ENCODE results near the gene TRPM2.

TRPM2 gene

DNA sequence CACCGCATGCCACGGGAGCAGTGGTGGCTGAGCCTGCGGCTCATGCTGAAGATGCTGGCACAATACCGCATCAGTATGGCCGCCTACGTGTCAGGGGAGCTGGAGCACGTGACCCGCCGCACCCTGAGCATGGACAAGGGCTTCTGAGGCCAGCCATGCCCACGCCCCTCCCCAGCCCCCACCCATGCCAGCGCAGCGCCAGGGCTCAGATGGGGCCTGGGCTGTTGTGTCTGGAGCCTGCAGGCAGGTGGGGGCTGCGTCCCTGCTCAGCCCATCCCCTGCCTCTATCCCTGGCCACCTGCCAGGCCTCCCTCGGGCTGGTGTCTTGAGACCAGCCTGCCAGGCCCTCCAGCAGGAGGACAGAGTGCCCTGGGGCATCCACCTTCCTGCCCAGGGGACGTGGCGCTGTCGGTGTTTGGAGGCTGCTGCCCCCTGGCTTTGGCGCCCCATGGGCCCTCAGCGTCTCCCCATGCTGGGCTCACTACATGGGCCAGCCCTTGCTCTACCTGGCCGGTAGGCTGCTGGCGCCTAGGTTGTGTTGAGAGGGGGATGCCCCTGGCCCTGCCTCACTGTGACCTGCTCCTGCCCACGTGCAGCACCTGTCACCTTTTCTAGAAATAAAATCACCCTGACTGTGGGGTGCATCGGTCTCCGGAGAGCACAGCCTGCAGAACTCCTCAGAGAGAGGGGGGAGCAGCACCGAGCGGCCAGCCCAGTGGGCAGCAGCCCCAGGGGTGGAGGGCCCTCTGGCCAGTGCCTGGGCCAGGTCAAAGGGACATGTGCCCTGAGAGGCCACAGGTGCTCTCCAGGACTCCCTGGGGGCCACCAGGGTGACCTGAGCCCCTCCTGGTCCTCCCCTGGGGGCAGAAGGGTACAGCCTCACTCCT is 26.5 kb upstream of the TRPM2 start:
- no peak for TF ChIP-seq CTCF (conservative IDR thresholded peaks at IDR 0.05; ENCODE audit: low read length)
- no peak overlapping the region for H3K4me3 ChIP-seq (ENCODE audit: low read length)
- no peak for DNase-seq (ENCODE audit: low read depth)

DNA sequence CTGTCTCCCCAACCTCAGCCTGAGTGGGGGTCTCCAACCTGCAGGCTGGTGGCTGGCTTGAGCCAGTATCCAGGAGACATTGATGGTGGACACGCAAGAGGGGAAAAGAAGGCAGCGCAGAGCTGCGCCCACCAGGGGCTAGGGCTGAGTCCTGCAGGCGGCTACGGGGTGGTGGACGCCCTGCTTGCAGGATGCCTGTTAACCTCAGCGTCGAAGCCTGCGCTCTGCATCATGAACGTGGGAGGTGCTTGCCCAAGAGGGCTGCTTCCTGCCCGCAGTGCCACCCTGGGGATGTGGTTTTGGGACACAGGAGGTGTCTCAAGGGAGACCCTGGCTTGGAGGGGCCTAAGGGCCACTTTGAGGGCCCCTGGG is 25.8 kb upstream of the TRPM2 start:
- no peak for TF ChIP-seq CTCF (conservative IDR thresholded peaks at IDR 0.05; ENCODE audit: low read length)
- no peak for DNase-seq (ENCODE audit: low read depth)
- no peak overlapping the region for H3K4me3 ChIP-seq (ENCODE audit: low read length)

DNA sequence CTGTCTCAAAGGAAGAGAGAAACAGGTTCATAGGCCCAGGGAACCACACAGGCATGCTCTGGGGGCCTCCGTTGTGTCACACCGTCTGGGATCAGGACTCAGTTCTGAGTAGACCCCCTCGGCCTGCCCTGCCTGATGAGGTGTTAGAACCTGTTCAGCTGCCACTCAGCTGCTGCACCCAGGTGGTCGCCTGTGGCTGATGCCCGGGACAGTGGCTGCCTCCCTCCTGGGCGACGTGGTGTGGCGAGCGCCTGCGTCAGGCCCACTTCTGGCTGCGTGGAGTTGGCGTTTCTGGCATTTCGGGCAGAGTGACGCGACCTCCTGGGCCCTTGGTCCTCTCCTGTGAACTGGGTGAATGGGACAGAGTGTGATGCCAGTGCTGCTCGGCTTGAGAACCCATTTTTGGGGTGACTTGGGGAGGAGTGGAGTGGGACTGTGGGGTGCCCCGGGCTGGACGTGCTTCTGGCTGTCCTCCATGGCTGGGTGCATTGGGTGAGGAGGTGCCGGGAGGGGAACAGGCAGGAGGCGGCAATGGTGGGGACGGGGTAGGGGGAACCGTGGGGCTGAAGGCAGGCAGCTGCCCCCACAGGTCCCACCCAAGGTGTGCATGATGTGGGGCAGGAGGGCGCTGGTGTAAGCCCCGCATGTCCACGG is 25.1 kb upstream of the TRPM2 start:
- no peak overlapping the region for H3K4me3 ChIP-seq (ENCODE audit: low read length)
- no peak for TF ChIP-seq CTCF (conservative IDR thresholded peaks at IDR 0.05; ENCODE audit: low read length)
- no peak for DNase-seq (ENCODE audit: low read depth)

DNA sequence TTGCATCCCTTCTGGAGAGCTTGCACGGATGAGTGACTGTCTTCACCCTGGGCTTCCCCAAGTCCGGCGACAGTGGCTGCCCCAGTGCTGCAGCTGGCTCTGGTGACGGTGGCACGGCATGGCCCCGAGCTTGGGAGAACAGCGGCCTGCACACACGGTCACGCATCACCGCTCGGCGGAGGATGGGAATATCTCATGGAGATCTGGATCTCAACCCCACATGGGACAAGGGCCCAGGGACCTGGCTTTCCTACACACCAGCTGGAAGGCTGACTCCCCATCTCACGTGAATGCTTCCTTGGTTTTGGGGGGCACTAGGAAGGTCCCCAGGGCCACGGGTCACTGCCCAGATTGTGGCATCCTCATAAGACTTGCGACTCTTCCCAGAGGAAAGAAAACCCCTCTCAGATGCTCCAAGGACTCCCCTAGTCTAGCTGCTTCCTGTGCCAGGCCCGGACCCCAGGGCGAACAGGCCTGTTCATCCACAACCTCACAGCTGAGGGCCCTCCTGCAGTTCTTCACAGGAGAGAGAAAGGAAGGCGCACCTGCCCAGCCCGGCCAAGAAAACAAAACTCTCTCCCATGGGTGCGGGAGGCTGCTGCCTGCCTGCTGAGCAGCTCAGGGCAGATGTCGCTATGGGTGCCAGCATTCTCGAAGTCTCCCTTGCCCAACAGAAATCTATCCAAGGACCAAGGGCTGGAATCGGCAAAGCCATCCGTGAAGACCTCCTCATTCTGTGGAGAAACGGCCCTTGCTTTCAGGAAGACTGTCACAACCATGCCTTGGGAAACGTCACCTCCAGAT is 24.1 kb upstream of the TRPM2 start:
- no peak for DNase-seq (ENCODE audit: low read depth)
- TF ChIP-seq CTCF (conservative IDR thresholded peaks at IDR 0.05; ENCODE audit: low read length), result no peak
- H3K4me3 ChIP-seq (ENCODE audit: low read length), result no peak overlapping the region

GRCh38 chr21:44329971-44330681 is 23.3 kb upstream of the TRPM2 start:
- H3K4me3 ChIP-seq (ENCODE audit: low read length), result no peak overlapping the region
- TF ChIP-seq CTCF (conservative IDR thresholded peaks at IDR 0.05; ENCODE audit: low read length), result no peak
- no peak for DNase-seq (ENCODE audit: low read depth)

GRCh38 chr21:44330698-44331097 is 22.7 kb upstream of the TRPM2 start:
- TF ChIP-seq CTCF (conservative IDR thresholded peaks at IDR 0.05; ENCODE audit: low read length), result no peak
- H3K4me3 ChIP-seq (ENCODE audit: low read length), result no peak overlapping the region
- no peak for DNase-seq (ENCODE audit: low read depth)

All from AG10803 (cell line).